K562 (cell line): ENCODE measurements around the gene KRTAP2-1. TPM values are rescaled to one million over a fixed set of nuclear protein-coding genes. Genes with fewer than 3 reads are reported as not detected.
"Not testable (repeated sequence)": the region's sequence is repeated elsewhere in the genome, so short reads cannot be mapped to it uniquely, and the experiment has no call there.

Source experiments
- ATAC-seq: fragments of 200-7000 bp; cut with Tn5 transposase; 3 replicates; pipeline ENCODE4 v1.9.1; 2020; ENCODE audit warnings: moderate library complexity
- BruUV-seq: library from RNA; stranded (reverse); fragments of 400-500 nt; replicated peaks from 2 replicates; lab custom pipeline; 2021; lab: Mats Ljungman, UMichigan
- CTCF ChIA-PET: fragments of 300-600 bp; formaldehyde crosslinking; extraction: SDS; loops from one replicate; lab custom pipeline; 2021; ENCODE audit warnings: low intra/inter-chr PET ratio; lab: Yijun Ruan, JAX
- POLR2A ChIA-PET: fragments of 300-600, 350-650 bp; sonication (Branson Sonifier 250); formaldehyde crosslinking; extraction: SDS; loops from one replicate; lab custom pipeline; 2021; ENCODE audit warnings: antibody characterized with exemption, inconsistent platforms; lab: Yijun Ruan, JAX
- DNase-seq, 4 experiments: peaks; one replicate each; pipeline versions ENCODE4 v3.0.0 to v3.0.0-alpha.2; 2011 to 2018; ENCODE audit warnings: low spot score in 3 of 4, mixed read lengths in 3 of 4; ENCODE audit errors: extremely low read depth in 1 of 4
- FAIRE-seq: peaks from 2 replicates; lab custom pipeline; 2011; peaks lifted over from hg19 to GRCh38; lab: Jason Lieb, UNC
- H2AFZ ChIP-seq: 2 replicates; pipeline ENCODE4 v1.6.0; 2011; ENCODE audit warnings: low read depth, low read length, control low read depth, inconsistent platforms
- H3K27ac ChIP-seq: fragments of 200-600 bp; 3 replicates; pipeline ENCODE4 v1.8.0; 2011; ENCODE audit warnings: low read depth, mild to moderate bottlenecking, control low read depth, inconsistent platforms, low read length, moderate library complexity, mixed read lengths; ENCODE audit errors: extremely low read depth
- H3K27me3 ChIP-seq, 2 experiments: fragments of 300-600 bp in 1 of 2; 2 replicates in 1 of 2; 3 replicates in 1 of 2; pipeline versions ENCODE4 v1.6.0 to v1.8.0; 2011; ENCODE audit warnings: inconsistent platforms in 2 of 2, low read length in 2 of 2, mild to moderate bottlenecking in 1 of 2, mixed read lengths in 1 of 2, moderate library complexity in 1 of 2; ENCODE audit not compliant: control insufficient read depth in 2 of 2, insufficient read depth in 2 of 2
- H3K36me3 ChIP-seq: fragments of 300-600 bp; 3 replicates; pipeline ENCODE4 v1.8.0; 2011; ENCODE audit warnings: mild to moderate bottlenecking, low read length, inconsistent platforms; ENCODE audit not compliant: control insufficient read depth, insufficient read depth
- H3K4me1 ChIP-seq, 2 experiments: fragments of 200-600 bp in 1 of 2; replicated peaks in 1 of 2; 2 replicates in 1 of 2; 3 replicates in 1 of 2; pipeline versions ENCODE4 v1.5.1 to v1.8.0; 2011; ENCODE audit warnings: inconsistent platforms in 2 of 2, low read length in 2 of 2, mild to moderate bottlenecking in 1 of 2, mixed read lengths in 1 of 2, moderate library complexity in 1 of 2; ENCODE audit not compliant: control insufficient read depth in 2 of 2, insufficient read depth in 2 of 2
- H3K4me2 ChIP-seq: 2 replicates; pipeline ENCODE4 v1.6.1; 2011; ENCODE audit warnings: low read length, control low read depth, inconsistent platforms, mixed read lengths; ENCODE audit not compliant: insufficient read depth
- H3K4me3 ChIP-seq: fragments of 200-600 bp; sonication (generic), shearing (Covaris generic); 2 replicates; pipeline ENCODE4 v1.5.1; 2016; ENCODE audit warnings: control low read depth, inconsistent platforms
- H3K79me2 ChIP-seq: fragments of 200-600 bp; 3 replicates; pipeline ENCODE4 v1.8.0; 2011; ENCODE audit warnings: low read length, inconsistent platforms; ENCODE audit not compliant: control insufficient read depth, insufficient read depth
- H3K9ac ChIP-seq, 2 experiments: 2 replicates each; pipeline versions ENCODE4 v1.6.0 to v1.6.1; 2011; ENCODE audit warnings: low read depth in 2 of 2, low read length in 2 of 2, control low read depth in 1 of 2, inconsistent platforms in 1 of 2, mild to moderate bottlenecking in 1 of 2, mixed read lengths in 1 of 2; ENCODE audit not compliant: insufficient read depth in 1 of 2
- H3K9me1 ChIP-seq: one replicate; pipeline ENCODE4 v1.6.0; 2011; ENCODE audit warnings: inconsistent platforms, mild to moderate bottlenecking, low read length, moderate library complexity; ENCODE audit not compliant: control insufficient read depth, insufficient read depth
- H3K9me3 ChIP-seq: replicated peaks from 2 replicates; pipeline ENCODE4 v1.5.1; 2011; ENCODE audit warnings: low read depth, low read length, inconsistent platforms; ENCODE audit not compliant: control insufficient read depth, insufficient read depth
- H4K20me1 ChIP-seq: replicated peaks from 2 replicates; pipeline ENCODE4 v1.6.1; 2011; ENCODE audit warnings: low read length, inconsistent platforms, mixed read lengths; ENCODE audit not compliant: control insufficient read depth, insufficient read depth
- WGBS: fragments of 100-300 bp; shearing (Covaris generic); methylation state at CpG from one replicate; pipeline ENCODE4 v1.1.6; 2016; ENCODE audit warnings: low coverage, mixed read lengths; ENCODE audit not compliant: insufficient coverage; ENCODE audit errors: missing lambda C conversion rate; 5-methylcytosine and 5-hydroxymethylcytosine counted together
- in situ Hi-C: fragments of 300-500 bp; cut with MboI; formaldehyde crosslinking; loops from 4 replicates; pipeline ENCODE4 v1.15.0; 2018; ENCODE audit warnings: inconsistent platforms, mixed read lengths
- intact Hi-C: fragments of 100-400 bp; cut with micrococcal nuclease; formaldehyde crosslinking; loops from 2 replicates; pipeline ENCODE4 v1.14.2; 2022
- polyA plus RNA-seq, 8 experiments: library from polyadenylated mRNA; depleted of rRNA in 4 of 8; stranded (reverse) in 5 of 8; unstranded in 3 of 8; fragments of >200 nt; fragmentation: Nextera tagmentation in 2 of 8; fragmentation: Illumina TruSeq in 1 of 8; extraction: Ambion mirVana in 2 of 8; extraction: Trizol in 1 of 8; gene quantifications; 2 replicates each; pipeline versions ENCODE4 v1.2.1 to v1.2.3, GENCODE V29; 2011 to 2014; ENCODE audit warnings: inconsistent platforms in 1 of 8, missing spikeins in 1 of 8
- total RNA-seq, 7 experiments: library from RNA; depleted of rRNA in 6 of 7; stranded (reverse); fragments of >200 nt in 6 of 7; fragmentation: Illumina TruSeq in 2 of 7; extraction: Trizol in 2 of 7; gene quantifications; 2 replicates each; pipeline versions ENCODE4 v1.2.1 to v1.2.3, GENCODE V29; 2011 to 2021; ENCODE audit warnings: low replicate concordance in 1 of 7

Gene KRTAP2-1
- total and polyA plus RNA-seq, 9 of the 15 experiments (the other 6 are each of a cell fraction or from before 2014, with no cell fraction given) = not detected

DNA sequence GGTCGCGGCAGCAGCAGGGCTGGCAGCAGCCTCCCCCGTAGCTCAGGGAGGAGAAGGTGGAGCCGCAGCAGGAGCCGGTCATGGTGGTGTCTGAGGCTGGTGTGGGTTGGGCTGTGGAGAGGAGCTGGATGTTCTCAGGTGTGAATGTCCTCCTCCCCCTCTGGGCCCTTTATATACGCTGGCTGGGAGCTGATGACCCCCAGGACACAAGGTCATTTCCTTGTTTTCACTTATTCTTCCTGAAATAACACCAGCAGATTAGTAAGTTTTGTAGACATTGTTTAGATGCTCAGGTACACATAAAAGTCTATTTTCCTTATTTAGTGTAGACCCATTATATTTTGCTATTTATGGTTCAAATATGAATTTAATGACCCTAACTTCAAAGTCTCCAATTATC is 8.0 kb upstream of the KRTAP2-1 start, which contains the start of gene KRTAP2-2:
KRTAP2-2 (minus strand) TSS at position 101 of the 400 bp plus-strand sequence; CDS start at position 82, 19 bp downstream.
- H3K27me3 ChIP-seq, DNase-seq, BruUV-seq, H3K4me2 ChIP-seq, ATAC-seq, H3K27ac ChIP-seq, H4K20me1 ChIP-seq, intact Hi-C loops, H3K36me3 ChIP-seq, H3K4me3 ChIP-seq, H2AFZ ChIP-seq, H3K9me3 ChIP-seq, in situ Hi-C loops, POLR2A ChIA-PET, H3K4me1 ChIP-seq, H3K9ac ChIP-seq, FAIRE-seq, H3K9me1 ChIP-seq, CTCF ChIA-PET, H3K79me2 ChIP-seq: not testable (repeated sequence)
- 0% methylated on average over 1 of the region's 6 CpGs for WGBS

DNA sequence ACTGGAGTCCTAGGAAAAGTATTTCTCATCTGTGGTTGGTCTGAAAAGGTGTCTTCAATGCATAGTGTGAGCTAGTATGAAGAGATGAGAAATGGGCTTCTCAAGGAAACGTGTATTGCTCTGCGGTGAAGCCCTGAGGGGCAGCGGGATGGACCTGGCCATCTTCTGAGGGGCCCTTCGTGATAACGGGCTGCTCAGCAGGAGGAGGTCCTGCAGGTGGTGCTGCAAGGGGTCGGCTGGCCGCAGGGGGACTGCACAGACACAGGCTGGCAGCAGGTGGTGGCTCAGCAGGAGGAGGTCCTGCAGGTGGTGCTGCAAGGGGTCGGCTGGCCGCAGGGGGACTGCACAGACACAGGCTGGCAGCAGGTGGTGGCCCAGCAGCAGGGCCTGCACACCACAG is 7.4 kb upstream of the KRTAP2-1 start:
- H3K27me3 ChIP-seq, H3K9me3 ChIP-seq, H3K9me1 ChIP-seq, H3K4me3 ChIP-seq, H3K4me2 ChIP-seq, H3K27ac ChIP-seq, H3K36me3 ChIP-seq, in situ Hi-C loops, H3K4me1 ChIP-seq, CTCF ChIA-PET, intact Hi-C loops, FAIRE-seq, DNase-seq, H3K9ac ChIP-seq, POLR2A ChIA-PET, BruUV-seq, H2AFZ ChIP-seq, ATAC-seq, H3K79me2 ChIP-seq, H4K20me1 ChIP-seq: not testable (repeated sequence)
- under 1% methylated on average over 7 of the region's 9 CpGs for WGBS
